MM.1S (cell line): Measurements from ENCODE around the gene ABHD11.

Experiments
- EZH2 ChIP-seq: fragments of 300-600 bp; sonication (generic); optimal IDR thresholded peaks from 2 replicates; pipeline ENCODE3; 2017; ENCODE audit warnings: low read depth, mild to moderate bottlenecking, antibody characterized with exemption, low read length, mixed read lengths
- TF ChIP-seq, protein P1 (sequence below): fragments of 300-600 bp; sonication (generic); IDR thresholded peaks from 2 replicates; pipeline ENCODE4 v1.5.1; 2016; ENCODE audit warnings: antibody characterized with exemption, low read length, mixed read lengths

DNA sequence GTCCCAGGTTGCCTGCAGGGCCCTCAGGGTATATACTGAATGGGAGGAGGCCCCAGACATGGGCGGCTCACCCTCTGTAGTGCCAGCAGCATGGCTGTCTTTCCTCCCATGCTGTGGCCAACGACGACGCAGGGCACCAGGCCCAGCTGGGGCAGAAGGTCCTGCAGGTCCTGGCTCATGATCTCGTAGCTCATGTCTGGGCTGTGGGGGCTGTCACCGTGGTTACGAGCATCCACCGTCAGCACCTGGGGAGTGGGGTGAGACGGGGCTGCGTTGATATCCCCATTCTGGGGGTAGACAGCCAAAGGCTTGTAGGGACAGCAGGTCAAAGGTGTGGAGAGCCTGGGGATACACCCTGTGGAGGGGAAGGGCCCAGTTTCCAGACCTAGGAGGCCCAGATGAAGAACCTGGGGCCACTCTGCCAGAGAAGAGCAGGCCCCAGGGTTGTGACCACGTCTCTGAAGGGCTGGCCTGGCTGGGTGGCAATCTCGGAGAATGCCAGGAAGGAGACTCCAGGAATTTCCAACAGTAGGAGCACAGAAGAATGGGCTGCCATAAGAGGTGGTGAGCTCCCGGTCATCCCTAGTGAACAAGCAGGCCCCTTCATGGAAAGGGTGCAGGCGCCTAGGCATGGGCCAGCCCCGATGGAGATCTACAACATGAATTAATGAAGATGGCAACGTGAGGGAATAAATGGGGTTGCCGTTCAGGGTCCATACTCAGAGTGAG, 947 bp downstream of the ABHD11 start:
- TF ChIP-seq, protein P1, sequence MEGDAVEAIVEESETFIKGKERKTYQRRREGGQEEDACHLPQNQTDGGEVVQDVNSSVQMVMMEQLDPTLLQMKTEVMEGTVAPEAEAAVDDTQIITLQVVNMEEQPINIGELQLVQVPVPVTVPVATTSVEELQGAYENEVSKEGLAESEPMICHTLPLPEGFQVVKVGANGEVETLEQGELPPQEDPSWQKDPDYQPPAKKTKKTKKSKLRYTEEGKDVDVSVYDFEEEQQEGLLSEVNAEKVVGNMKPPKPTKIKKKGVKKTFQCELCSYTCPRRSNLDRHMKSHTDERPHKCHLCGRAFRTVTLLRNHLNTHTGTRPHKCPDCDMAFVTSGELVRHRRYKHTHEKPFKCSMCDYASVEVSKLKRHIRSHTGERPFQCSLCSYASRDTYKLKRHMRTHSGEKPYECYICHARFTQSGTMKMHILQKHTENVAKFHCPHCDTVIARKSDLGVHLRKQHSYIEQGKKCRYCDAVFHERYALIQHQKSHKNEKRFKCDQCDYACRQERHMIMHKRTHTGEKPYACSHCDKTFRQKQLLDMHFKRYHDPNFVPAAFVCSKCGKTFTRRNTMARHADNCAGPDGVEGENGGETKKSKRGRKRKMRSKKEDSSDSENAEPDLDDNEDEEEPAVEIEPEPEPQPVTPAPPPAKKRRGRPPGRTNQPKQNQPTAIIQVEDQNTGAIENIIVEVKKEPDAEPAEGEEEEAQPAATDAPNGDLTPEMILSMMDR, result no peak
- TF ChIP-seq EZH2, result no peak
